ENCODE measurements around the gene CD226. TPM values are rescaled to one million over a fixed set of nuclear protein-coding genes. Genes with fewer than 3 reads are reported as not detected.

Gene CD226
- total RNA-seq, 4 donors from 2014 or later, result 0.72 to 5.2 (median 1.3) TPM

DNA sequence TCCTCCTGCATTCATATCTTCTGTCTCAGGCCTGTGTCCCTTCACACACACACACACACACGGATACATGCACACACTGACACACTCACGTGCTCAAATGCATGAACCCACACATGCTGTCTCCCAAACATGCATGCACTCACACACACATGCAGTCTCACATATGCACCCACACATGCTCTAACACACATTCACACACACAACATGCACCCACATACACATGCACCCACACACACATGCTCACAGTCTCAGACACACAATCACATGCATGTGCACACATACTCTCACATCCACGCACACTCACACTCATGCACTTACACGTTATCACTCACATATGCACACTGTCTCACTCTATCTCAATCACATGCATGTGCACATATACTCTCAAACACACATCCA lies 1.9 kb upstream of the CD226 start:
- no peak for TF ChIP-seq POLR2A (IDR thresholded peaks at IDR 0.05)
- TF ChIP-seq, protein P1, sequence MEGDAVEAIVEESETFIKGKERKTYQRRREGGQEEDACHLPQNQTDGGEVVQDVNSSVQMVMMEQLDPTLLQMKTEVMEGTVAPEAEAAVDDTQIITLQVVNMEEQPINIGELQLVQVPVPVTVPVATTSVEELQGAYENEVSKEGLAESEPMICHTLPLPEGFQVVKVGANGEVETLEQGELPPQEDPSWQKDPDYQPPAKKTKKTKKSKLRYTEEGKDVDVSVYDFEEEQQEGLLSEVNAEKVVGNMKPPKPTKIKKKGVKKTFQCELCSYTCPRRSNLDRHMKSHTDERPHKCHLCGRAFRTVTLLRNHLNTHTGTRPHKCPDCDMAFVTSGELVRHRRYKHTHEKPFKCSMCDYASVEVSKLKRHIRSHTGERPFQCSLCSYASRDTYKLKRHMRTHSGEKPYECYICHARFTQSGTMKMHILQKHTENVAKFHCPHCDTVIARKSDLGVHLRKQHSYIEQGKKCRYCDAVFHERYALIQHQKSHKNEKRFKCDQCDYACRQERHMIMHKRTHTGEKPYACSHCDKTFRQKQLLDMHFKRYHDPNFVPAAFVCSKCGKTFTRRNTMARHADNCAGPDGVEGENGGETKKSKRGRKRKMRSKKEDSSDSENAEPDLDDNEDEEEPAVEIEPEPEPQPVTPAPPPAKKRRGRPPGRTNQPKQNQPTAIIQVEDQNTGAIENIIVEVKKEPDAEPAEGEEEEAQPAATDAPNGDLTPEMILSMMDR (IDR thresholded peaks at IDR 0.05), result no peak
- Histone ChIP-seq H3K27ac (no peak overlapping the region), H3K36me3 (no peaks in the 10 kb centered on the region), H3K9me3 (no peaks in the 10 kb centered on the region), H3K4me3 (no peak overlapping the region), H3K4me1 (no peaks in the 10 kb centered on the region), H3K27me3 (no peaks in the 10 kb centered on the region)
- 89 to 92% methylated on average over 4 of the region's 4 CpGs for WGBS, 2 donors
- DNase-seq, result no peak
- intact Hi-C loops (cut with DNase I), result no loop called here

DNA sequence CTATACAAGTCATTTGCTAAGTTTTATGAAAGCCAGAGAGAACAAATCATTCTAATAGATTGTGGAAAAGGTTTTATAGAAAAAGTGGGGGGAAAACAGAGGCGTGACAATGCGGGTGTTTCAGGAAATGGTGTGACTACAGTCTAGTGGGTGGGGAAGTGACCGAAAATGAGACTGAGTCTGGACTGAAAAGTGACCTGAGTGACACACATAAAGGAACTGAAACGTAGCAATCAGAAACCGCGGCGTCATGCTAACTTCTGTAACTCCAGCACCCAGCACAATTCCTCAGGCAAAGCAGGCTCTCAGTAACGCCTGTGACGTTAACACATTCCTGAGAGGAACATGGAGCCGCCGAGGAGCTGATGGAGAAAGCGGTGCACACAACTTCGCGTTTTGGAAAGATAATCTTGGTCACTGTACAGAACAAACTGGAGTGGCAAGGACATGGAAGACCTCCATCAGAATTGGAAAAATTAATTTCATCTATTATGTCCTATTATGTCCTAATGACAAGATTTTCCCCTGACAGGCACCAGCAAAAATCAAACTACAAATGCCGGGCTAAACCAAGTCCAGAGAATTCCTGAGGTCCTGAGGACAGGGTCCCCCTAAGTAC lies 1.4 kb upstream of the CD226 start:
- intact Hi-C loops (cut with DNase I), result no loop called here
- no peak for DNase-seq
- H3K4me1 ChIP-seq, result no peaks in the 10 kb centered on the region
- TF ChIP-seq, protein P1 (IDR thresholded peaks at IDR 0.05), result no peak
- no peak for TF ChIP-seq POLR2A (IDR thresholded peaks at IDR 0.05)
- no peaks in the 10 kb centered on the region for H3K9me3 ChIP-seq
- H3K27ac ChIP-seq, result no peak overlapping the region
- no peaks in the 10 kb centered on the region for H3K36me3 ChIP-seq
- H3K27me3 ChIP-seq, result no peaks in the 10 kb centered on the region
- WGBS, 2 donors, result 62 to 71% methylated on average over 15 of the region's 15 CpGs
- H3K4me3 ChIP-seq, result no peak overlapping the region

DNA sequence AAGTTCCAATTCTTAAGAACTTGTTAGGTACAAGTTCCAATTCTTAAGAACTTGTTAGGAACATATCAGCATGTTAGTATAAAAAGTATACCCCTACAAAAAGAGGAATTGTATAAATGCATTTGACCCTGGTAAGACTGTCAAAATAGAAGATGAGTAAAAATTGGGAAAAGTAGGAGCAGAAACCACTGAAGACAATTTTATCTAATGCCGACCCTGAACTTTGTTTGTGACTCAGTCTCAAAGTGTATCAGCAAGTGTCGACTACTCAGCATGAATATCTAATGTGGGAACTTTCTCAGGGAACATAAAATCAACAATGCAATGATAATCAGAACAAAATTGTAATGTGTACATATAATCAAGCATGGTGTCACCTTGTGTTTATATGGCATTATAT lies 583 bp upstream of the CD226 start:
- 60 to 79% methylated on average over 2 of the region's 2 CpGs for WGBS, 2 donors
- TF ChIP-seq, protein P1 (IDR thresholded peaks at IDR 0.05), result no peak
- no peak for TF ChIP-seq POLR2A (IDR thresholded peaks at IDR 0.05)
- Histone ChIP-seq H3K9me3 (no peaks in the 10 kb centered on the region), H3K27ac (peak overlapping the region in 1 of 4 donors; percentile 3), H3K27me3 (no peaks in the 10 kb centered on the region), H3K4me1 (no peaks in the 10 kb centered on the region), H3K4me3 (no peak overlapping the region), H3K36me3 (no peaks in the 10 kb centered on the region)
- DNase-seq, result no peak
- intact Hi-C loops (cut with DNase I), result no loop called here

DNA sequence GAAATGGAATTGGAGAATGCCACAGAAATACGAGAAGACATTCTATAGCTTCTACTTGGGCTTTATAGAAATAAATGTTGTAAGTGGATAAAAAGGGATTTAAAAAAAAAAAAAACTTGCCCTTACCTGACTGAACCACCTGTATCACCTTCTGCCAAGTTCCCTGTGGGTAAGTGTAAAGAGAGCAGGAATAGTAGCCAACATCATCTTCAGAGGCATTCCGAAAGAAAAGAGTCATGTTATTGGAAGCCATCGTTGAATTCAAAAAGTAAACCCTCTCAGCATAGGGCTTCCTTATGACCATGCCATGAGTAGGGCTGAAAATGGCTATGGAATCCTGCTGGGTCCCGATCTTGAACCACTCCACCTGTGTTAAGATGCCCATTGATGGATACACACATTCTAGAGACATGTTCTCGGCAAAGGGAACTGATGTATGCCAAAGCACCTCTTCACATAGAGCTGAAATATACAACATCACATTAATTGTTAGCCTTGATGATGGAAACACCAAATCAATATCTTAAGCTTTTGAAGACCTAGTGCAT lies 991 bp downstream of the CD226 start:
- H3K4me1 ChIP-seq, result no peaks in the 10 kb centered on the region
- TF ChIP-seq, protein P1 (IDR thresholded peaks at IDR 0.05), result no peak
- TF ChIP-seq POLR2A (IDR thresholded peaks at IDR 0.05), result no peak
- H3K36me3 ChIP-seq, result no peaks in the 10 kb centered on the region
- H3K27ac ChIP-seq, result peak overlapping the region in 1 of 4 donors; percentile 33
- intact Hi-C loops (cut with DNase I), result no loop called here
- WGBS, 2 donors, result 43 to 65% methylated on average over 5 of the region's 5 CpGs
- DNase-seq, result no peak
- peak overlapping the region in 1 of 4 donors; percentile 14 for H3K4me3 ChIP-seq
- no peaks in the 10 kb centered on the region for H3K27me3 ChIP-seq
- no peaks in the 10 kb centered on the region for H3K9me3 ChIP-seq

DNA sequence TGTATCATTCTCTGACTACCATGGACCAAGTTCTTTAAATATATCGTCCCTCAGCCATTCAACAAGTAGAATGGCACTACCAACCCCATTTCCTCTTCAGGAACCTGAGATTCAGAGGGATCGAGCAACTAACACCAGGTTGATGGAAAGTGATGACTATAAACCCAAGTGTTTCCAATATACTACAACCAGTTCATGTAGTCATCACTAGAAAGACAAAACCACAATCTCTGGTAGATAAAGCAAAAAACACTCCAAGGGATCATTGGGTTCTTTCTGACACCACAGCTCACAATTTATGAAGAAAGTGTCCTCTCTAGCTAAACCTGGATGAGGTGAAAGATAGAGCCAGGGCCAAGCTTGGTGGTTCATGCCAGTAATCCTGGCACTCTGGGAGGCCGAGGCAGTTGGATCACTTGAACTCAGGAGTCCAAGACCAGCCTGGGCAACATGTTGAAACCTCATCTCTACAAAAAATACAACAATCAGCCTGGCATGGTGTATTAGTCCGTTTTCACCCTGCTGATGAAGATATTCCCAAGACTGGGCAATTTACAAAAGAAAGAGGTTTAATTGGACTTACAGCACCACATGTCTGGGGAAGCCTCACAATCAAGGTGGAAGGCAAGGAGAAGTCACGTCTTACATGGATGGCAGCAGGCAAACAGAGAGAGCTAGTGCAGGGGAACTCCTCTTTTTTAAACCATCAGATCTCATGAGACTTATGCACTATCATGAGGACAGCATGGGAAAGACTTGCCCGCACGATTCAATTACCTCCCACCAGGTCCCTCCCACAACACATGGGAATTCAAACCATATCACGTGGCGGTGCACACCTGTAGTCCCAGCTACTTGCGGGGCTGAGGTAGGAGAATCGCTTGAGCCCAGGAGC lies 2.2 kb downstream of the CD226 start:
- intact Hi-C loops (cut with DNase I), result no loop called here
- TF ChIP-seq POLR2A (IDR thresholded peaks at IDR 0.05), result no peak
- TF ChIP-seq, protein P1 (IDR thresholded peaks at IDR 0.05), result no peak
- H3K27ac ChIP-seq, result no peak overlapping the region
- DNase-seq, result no peak
- no peaks in the 10 kb centered on the region for H3K36me3 ChIP-seq
- no peaks in the 10 kb centered on the region for H3K9me3 ChIP-seq
- H3K4me3 ChIP-seq, result peak overlapping the region in 2 of 4 donors; percentile 2 to 15
- no peaks in the 10 kb centered on the region for H3K4me1 ChIP-seq
- no peaks in the 10 kb centered on the region for H3K27me3 ChIP-seq
- 67 to 77% methylated on average over 6 to 7 of the region's 11 CpGs for WGBS, 2 donors
